ENCODE results near the gene NELL1. TPM values are rescaled to one million over a fixed set of nuclear protein-coding genes. Genes with fewer than 3 reads are reported as not detected.

NELL1 gene
- total RNA-seq, 2 experiments from 2014 or later = not detected

GRCh38 chr11:21369947-21370346, 700.6 kb downstream of the NELL1 start:
- ChIA-PET CTCF (interaction anchor here (1.6 kb wide), 1 partner anchor 12 kb away, joined by 3 read pairs; no protein-coding TSS in a partner anchor), POLR2A (no interaction called here)
- no peaks in the 10 kb centered on the region for H3K36me3 Mint-ChIP-seq (ENCODE audit: low read depth)
- Histone ChIP-seq H3K4me1 (ENCODE audit: insufficient read depth, low read length) (no peaks in the 10 kb centered on the region), H3K36me3 (ENCODE audit: insufficient read depth, low read length) (no peaks in the 10 kb centered on the region), H3K27me3 (ENCODE audit: control insufficient read depth in 1 of 2, insufficient read depth in 2 of 2, low read length in 2 of 2) (no peaks in the 10 kb centered on the region), H3K4me3 (ENCODE audit: low read length) (no peak overlapping the region), H3K27ac (ENCODE audit: low read depth in 1 of 2, low read length in 2 of 2) (no peak overlapping the region), H3K9me3 (ENCODE audit: control insufficient read depth in 1 of 2, insufficient read depth in 1 of 2, low read length in 2 of 2) (no peaks in the 10 kb centered on the region)
- intact Hi-C loops (cut with DNase I, micrococcal nuclease) = no loop called here
- H3K4me1 Mint-ChIP-seq (ENCODE audit: low read depth) = no peaks in the 10 kb centered on the region
- DNase-seq (no peak), ATAC-seq (ENCODE audit: poor library complexity) (no peak)
- H3K27me3 Mint-ChIP-seq = no peaks in the 10 kb centered on the region
- TF ChIP-seq CTCF (IDR thresholded peaks at IDR 0.05) = no peak
- peaks cover 5% of the 10 kb centered on the region for H3K9me3 Mint-ChIP-seq
- H3K27ac Mint-ChIP-seq = no peak overlapping the region
- no peak overlapping the region for H3K4me3 Mint-ChIP-seq

GRCh38 chr11:21371044-21371443, 701.7 kb downstream of the NELL1 start:
- Mint-ChIP-seq H3K4me3 (no peak overlapping the region), H3K27ac (no peak overlapping the region), H3K9me3 (peaks cover 8% of the 10 kb centered on the region), H3K27me3 (no peaks in the 10 kb centered on the region), H3K36me3 (ENCODE audit: low read depth) (no peaks in the 10 kb centered on the region), H3K4me1 (ENCODE audit: low read depth) (no peaks in the 10 kb centered on the region)
- H3K9me3 ChIP-seq (ENCODE audit: control insufficient read depth in 1 of 2, insufficient read depth in 1 of 2, low read length in 2 of 2) = no peaks in the 10 kb centered on the region
- H3K36me3 ChIP-seq (ENCODE audit: insufficient read depth, low read length) = no peaks in the 10 kb centered on the region
- no peaks in the 10 kb centered on the region for H3K4me1 ChIP-seq (ENCODE audit: insufficient read depth, low read length)
- H3K27ac ChIP-seq (ENCODE audit: low read depth in 1 of 2, low read length in 2 of 2) = no peak overlapping the region
- ChIA-PET CTCF (no interaction called here), POLR2A (no interaction called here)
- no peak for TF ChIP-seq CTCF (IDR thresholded peaks at IDR 0.05)
- ATAC-seq (ENCODE audit: poor library complexity) (no peak), DNase-seq (no peak)
- no peak overlapping the region for H3K4me3 ChIP-seq (ENCODE audit: low read length)
- no peaks in the 10 kb centered on the region for H3K27me3 ChIP-seq (ENCODE audit: control insufficient read depth in 1 of 2, insufficient read depth in 2 of 2, low read length in 2 of 2)
- intact Hi-C loops (cut with DNase I, micrococcal nuclease) = no loop called here

- no peak overlapping the region for H3K4me3 ChIP-seq (ENCODE audit: low read length)
- H3K27ac ChIP-seq (ENCODE audit: low read depth in 1 of 2, low read length in 2 of 2) = no peak overlapping the region
- no peak for TF ChIP-seq CTCF (IDR thresholded peaks at IDR 0.05)
- ATAC-seq (ENCODE audit: poor library complexity) (no peak), DNase-seq (no peak)
- H3K36me3 ChIP-seq (ENCODE audit: insufficient read depth, low read length) = no peaks in the 10 kb centered on the region
- H3K4me1 Mint-ChIP-seq (ENCODE audit: low read depth) = no peaks in the 10 kb centered on the region
- no peaks in the 10 kb centered on the region for H3K9me3 ChIP-seq (ENCODE audit: control insufficient read depth in 1 of 2, insufficient read depth in 1 of 2, low read length in 2 of 2)
- no peak overlapping the region for H3K4me3 Mint-ChIP-seq
- ChIA-PET POLR2A (no interaction called here), CTCF (no interaction called here)
- H3K27me3 Mint-ChIP-seq = no peaks in the 10 kb centered on the region
- intact Hi-C loops (cut with DNase I, micrococcal nuclease) = no loop called here
- no peaks in the 10 kb centered on the region for H3K27me3 ChIP-seq (ENCODE audit: control insufficient read depth in 1 of 2, insufficient read depth in 2 of 2, low read length in 2 of 2)
- no peaks in the 10 kb centered on the region for H3K4me1 ChIP-seq (ENCODE audit: insufficient read depth, low read length)
- H3K27ac Mint-ChIP-seq = no peak overlapping the region
- no peaks in the 10 kb centered on the region for H3K36me3 Mint-ChIP-seq (ENCODE audit: low read depth)
- peaks cover 4% of the 10 kb centered on the region for H3K9me3 Mint-ChIP-seq
These were observed 703.3 kb downstream of the NELL1 start for GRCh38 chr11:21372672-21373071.
